GM12878 (cell line): ENCODE data around the gene GMPR2. TPM values are rescaled to one million over a fixed set of nuclear protein-coding genes. Genes with fewer than 3 reads are reported as not detected.

Experiments
- ATAC-seq: fragments of 200-7000 bp; cut with Tn5 transposase; 3 replicates; pipeline ENCODE4 v1.9.1; 2020; ENCODE audit warnings: mild to moderate bottlenecking, moderate library complexity
- BruUV-seq: library from RNA; stranded (reverse); fragments of 400-500 nt; replicated peaks from 2 replicates; lab custom pipeline; 2021; lab: Mats Ljungman, UMichigan
- CTCF ChIA-PET: fragments of 300-600 bp; sonication (Branson Sonifier 250); formaldehyde crosslinking; extraction: SDS; loops from one replicate; lab custom pipeline; 2021; ENCODE audit warnings: inconsistent platforms; lab: Yijun Ruan, JAX
- POLR2A ChIA-PET: fragments of 350-600 bp; formaldehyde crosslinking; extraction: SDS; loops from one replicate; lab custom pipeline; 2021; ENCODE audit warnings: inconsistent platforms; lab: Charles Lee
- RAD21 ChIA-PET: fragments of 300-600 bp; sonication (Branson Sonifier 250); formaldehyde crosslinking; loops from one replicate; lab custom pipeline; 2023; ENCODE audit warnings: antibody characterized with exemption; ENCODE audit not compliant: unreplicated experiment; lab: Charles Lee
- SMC1A ChIA-PET: fragments of 300-600 bp; sonication (Branson Sonifier 250); formaldehyde crosslinking; loops from one replicate; lab custom pipeline; 2023; ENCODE audit not compliant: unreplicated experiment, uncharacterized antibody; lab: Charles Lee
- DNase-seq: peaks from one replicate; pipeline ENCODE4 v3.0.0-alpha.2; 2011; ENCODE audit warnings: low read depth, low spot score
- FAIRE-seq: peaks from 3 replicates; lab custom pipeline; 2011; peaks lifted over from hg19 to GRCh38; lab: Jason Lieb, UNC
- H2AFZ ChIP-seq: 2 replicates; pipeline ENCODE4 v1.6.0; 2011; ENCODE audit warnings: low read depth, low read length, control low read depth; ENCODE audit not compliant: control insufficient read depth
- H3K27ac ChIP-seq: 2 replicates; pipeline ENCODE4 v1.5.1; 2011; ENCODE audit warnings: control low read depth; ENCODE audit not compliant: control insufficient read depth, insufficient read depth
- H3K27me3 ChIP-seq, 2 experiments: replicated peaks in 1 of 2; 2 replicates each; pipeline versions ENCODE4 v1.6.0 to v1.6.1; 2011; ENCODE audit warnings: low read length in 1 of 2; ENCODE audit not compliant: control insufficient read depth in 2 of 2, insufficient read depth in 2 of 2
- H3K36me3 ChIP-seq, 2 experiments: 2 replicates each; pipeline ENCODE4 v1.5.1; 2011; ENCODE audit warnings: low read length in 1 of 2; ENCODE audit not compliant: control insufficient read depth in 2 of 2, insufficient read depth in 2 of 2
- H3K4me1 ChIP-seq: 2 replicates; pipeline ENCODE4 v1.6.1; 2011; ENCODE audit warnings: mild to moderate bottlenecking, low read length, moderate library complexity, mixed read lengths; ENCODE audit not compliant: control insufficient read depth, insufficient read depth
- H3K4me2 ChIP-seq: 2 replicates; pipeline ENCODE4 v1.6.0; 2011; ENCODE audit warnings: control low read depth; ENCODE audit not compliant: control insufficient read depth, insufficient read depth
- H3K4me3 ChIP-seq: fragments of 200-600 bp; sonication (generic); 2 replicates; pipeline ENCODE4 v1.5.1; 2016
- H3K79me2 ChIP-seq: 2 replicates; pipeline ENCODE4 v1.6.0; 2011; ENCODE audit warnings: low read length; ENCODE audit not compliant: control insufficient read depth, insufficient read depth
- H3K9ac ChIP-seq: 2 replicates; pipeline ENCODE4 v1.8.0; 2011; ENCODE audit warnings: low read length, control low read depth, mixed read lengths; ENCODE audit not compliant: control insufficient read depth, insufficient read depth
- H3K9me3 ChIP-seq: replicated peaks from 3 replicates; pipeline ENCODE4 v1.5.1; 2011; ENCODE audit warnings: mild to moderate bottlenecking, low read length; ENCODE audit not compliant: control insufficient read depth, insufficient read depth
- H4K20me1 ChIP-seq: 2 replicates; pipeline ENCODE4 v1.6.0; 2011; ENCODE audit not compliant: control insufficient read depth, insufficient read depth
- CREB1 ChIP-seq: IDR thresholded peaks from 2 replicates; pipeline ENCODE4 v1.6.1; 2012; ENCODE audit warnings: low read depth, mild to moderate bottlenecking, inconsistent platforms
- PAX8 ChIP-seq: fragments of 450-650 bp; IDR thresholded peaks from 2 replicates; pipeline ENCODE4 v1.6.1; 2017; ENCODE audit warnings: mild to moderate bottlenecking, moderate library complexity
- POLR2A ChIP-seq: IDR thresholded peaks from 2 replicates; pipeline ENCODE4 v1.6.1; 2011; ENCODE audit warnings: low read depth, mild to moderate bottlenecking, low read length
- PRDM15 ChIP-seq: fragments of 450-650 bp; formaldehyde crosslinking; IDR thresholded peaks from 2 replicates; pipeline ENCODE4 v1.4.0; 2020; ENCODE audit warnings: mild to moderate bottlenecking, moderate library complexity
- TCF3 ChIP-seq: IDR thresholded peaks from 2 replicates; pipeline ENCODE4 v1.6.1; 2012; ENCODE audit warnings: low read depth, mild to moderate bottlenecking, low read length, borderline replicate concordance; ENCODE audit not compliant: insufficient read depth
- YY1 ChIP-seq: IDR thresholded peaks from 2 replicates; pipeline ENCODE4 v1.6.1; 2011; ENCODE audit warnings: low read depth, mild to moderate bottlenecking, low read length
- ZBTB11 ChIP-seq: fragments of 450-650 bp; formaldehyde crosslinking; IDR thresholded peaks from 2 replicates; pipeline ENCODE4 v1.5.0; 2022; ENCODE audit warnings: mild to moderate bottlenecking, missing genetic modification characterization
- WGBS: methylation state at CpG from one replicate; pipeline ENCODE4 v1.1.6; 2016; ENCODE audit warnings: low lambda C conversion rate; ENCODE audit not compliant: insufficient replicate concordance, insufficient coverage; ENCODE audit errors: missing lambda C conversion rate; 5-methylcytosine and 5-hydroxymethylcytosine counted together
- in situ Hi-C: fragments of 300-500 bp; cut with MboI; formaldehyde crosslinking; loops from 9 replicates; pipeline ENCODE4 v1.14.3; 2018; ENCODE audit warnings: mixed read lengths
- intact Hi-C: fragments of 100-400 bp; cut with micrococcal nuclease; formaldehyde crosslinking; loops from one replicate; pipeline ENCODE4 v1.14.2; 2022; ENCODE audit not compliant: unreplicated experiment
- polyA plus RNA-seq, 11 experiments: library from polyadenylated mRNA; depleted of rRNA in 4 of 11; unstranded in 6 of 11; stranded (reverse) in 5 of 11; fragments of >200 nt; fragmentation: Nextera tagmentation in 4 of 11; fragmentation: Illumina TruSeq in 1 of 11; extraction: Ambion mirVana in 4 of 11; extraction: Trizol in 1 of 11; gene quantifications; 1 replicate in 1 of 11; 2 replicates in 10 of 11; pipeline versions ENCODE4 v1.2.1 to v1.2.3, GENCODE V29; 2011 to 2016; ENCODE audit warnings: inconsistent platforms in 2 of 11, missing spikeins in 2 of 11, low read depth in 1 of 11
- total RNA-seq, 4 experiments: library from RNA; depleted of rRNA in 3 of 4; stranded (reverse); fragments of >200 nt in 3 of 4; fragmentation: Illumina TruSeq in 1 of 4; extraction: Trizol in 1 of 4; gene quantifications; 2 replicates each; pipeline versions ENCODE4 v1.2.1 to v1.2.3, GENCODE V29; 2013 to 2021

GMPR2 gene
- total and polyA plus RNA-seq, 10 of the 15 experiments (the other 5 are each of a cell fraction or from before 2014, with no cell fraction given): 55.1 to 80.3 (median 61.5) TPM

- Histone ChIP-seq H3K4me2 (no peak overlapping the region), H3K9ac (no peak overlapping the region), H3K4me1 (no peaks in the 10 kb centered on the region), H3K79me2 (no peaks in the 10 kb centered on the region), H2AFZ (no peak overlapping the region), H3K4me3 (no peak overlapping the region), H3K27ac (no peak overlapping the region), H3K27me3 (no peaks in the 10 kb centered on the region), H3K36me3 (peaks cover 3 to 11% of the 10 kb centered on the region in 2 experiments; a peak in 3 of 4 replicates)
- no TSS peak for BruUV-seq
- in situ Hi-C loops: no loop called here
- ChIA-PET CTCF (interaction anchor here (0.9 to 1.4 kb wide), 2 partner anchors 16 to 44 kb away, joined by 3 read pairs; partner anchors contain the start of gene CIDEB), SMC1A (interaction anchor here (2.8 kb wide), 1 partner anchor 18 kb away, joined by 14 read pairs; no protein-coding TSS in a partner anchor)
- 78% methylated on average over 6 of the region's 6 CpGs for WGBS
- no peak for DNase-seq
- TF ChIP-seq POLR2A (0 out of 2 replicates have a peak, but pooled peaks have one; percentile 15), TCF3 (no peak)
- TF ChIP-seq, all 136 proteins: peak for 1
- no peaks in the 10 kb centered on the region for H3K9me3 ChIP-seq
- ATAC-seq (no peak), FAIRE-seq (no peak)
- ChIA-PET POLR2A (no interaction called here), RAD21 (no interaction called here)
- H4K20me1 ChIP-seq: no peaks in the 10 kb centered on the region
- intact Hi-C loops: no loop called here
Observed at GRCh38 chr14:24264298-24264697, 31.6 kb downstream of the GMPR2 start.

- H2AFZ ChIP-seq: no peak overlapping the region
- H4K20me1 ChIP-seq: no peaks in the 10 kb centered on the region
- no peak overlapping the region for H3K27ac ChIP-seq
- POLR2A ChIA-PET: interaction anchor here (10.9 kb wide), 1 partner anchor 22 kb away, joined by 171 read pairs; the partner anchor contains the start of gene TINF2
- 87% methylated on average over 18 of the region's 18 CpGs for WGBS
- in situ Hi-C loops (no loop called here), intact Hi-C loops (no loop called here)
- no peak overlapping the region for H3K4me3 ChIP-seq
- FAIRE-seq: no peak
- no peaks in the 10 kb centered on the region for H3K27me3 ChIP-seq
- SMC1A ChIA-PET: interaction anchor here (2.8 kb wide), 1 partner anchor 20 kb away, joined by 14 read pairs; no protein-coding TSS in a partner anchor
- H3K79me2 ChIP-seq: peaks cover 9% of the 10 kb centered on the region
- DNase-seq: no peak
- H3K36me3 ChIP-seq: peaks cover 3 to 18% of the 10 kb centered on the region in 2 experiments; a peak in 3 of 4 replicates
- no TSS peak for BruUV-seq
- H3K9me3 ChIP-seq: no peaks in the 10 kb centered on the region
- peaks cover 3% of the 10 kb centered on the region; the same call in 1 of the 2 replicates for H3K4me1 ChIP-seq
- no peak overlapping the region for H3K9ac ChIP-seq
- H3K4me2 ChIP-seq: no peak overlapping the region
- RAD21 ChIA-PET: interaction anchor here (2.0 kb wide), 1 partner anchor 24 kb away, joined by 8 read pairs; the partner anchor contains the start of gene TINF2
- CTCF ChIA-PET: no interaction called here
- no peak for ATAC-seq
- TF ChIP-seq ZBTB11: no peak
- TF ChIP-seq YY1: no peak
- no peak for TF ChIP-seq PRDM15
- no peak for TF ChIP-seq CREB1
- TF ChIP-seq PAX8: no peak
Observed at GRCh38 chr14:24266344-24267244, 33.9 kb downstream of the GMPR2 start.
